ENCODE results near the gene ADISSP.
A peak's percentile ranks its signal among the peaks of the same experiment; 100 is the strongest.

ADISSP gene

GRCh38 chr20:3781153-3781910 lies 13.8 kb upstream of the ADISSP start, which contains the start of gene SPEF1:
Gene SPEF1, minus strand, starts transcription at chr20:3781448. Its CDS starts 161 bp downstream, at chr20:3781287.
- peak; percentile 97 for DNase-seq (ENCODE audit: low read depth, low spot score)

- peak; percentile 34 for DNase-seq (ENCODE audit: low read depth, low spot score)
These were observed 11.4 kb upstream of the ADISSP start for GRCh38 chr20:3778976-3779375.

GRCh38 chr20:3777716-3778629 lies 10.4 kb upstream of the ADISSP start:
- DNase-seq (ENCODE audit: low read depth, low spot score) = peak; percentile 82

- no peak for DNase-seq (ENCODE audit: low read depth, low spot score)
These were observed 9.8 kb upstream of the ADISSP start for GRCh38 chr20:3777381-3777715.

- DNase-seq (ENCODE audit: low read depth, low spot score) = no peak
These were observed 8.0 kb upstream of the ADISSP start for GRCh38 chr20:3775457-3776108.

- DNase-seq (ENCODE audit: low read depth, low spot score) = no peak
These were observed 4.1 kb upstream of the ADISSP start for GRCh38 chr20:3771552-3772058.

- peak; percentile 95 for DNase-seq (ENCODE audit: low read depth, low spot score)
These were observed 983 bp upstream of the ADISSP start for GRCh38 chr20:3768342-3769130.

- no peak for DNase-seq (ENCODE audit: low read depth, low spot score)
These were observed 485 bp downstream of the ADISSP start for GRCh38 chr20:3767110-3767426.

GRCh38 chr20:3766422-3767109 lies 987 bp downstream of the ADISSP start:
- DNase-seq (ENCODE audit: low read depth, low spot score) = no peak

- DNase-seq (ENCODE audit: low read depth, low spot score) = no peak
These were observed 2.2 kb downstream of the ADISSP start for GRCh38 chr20:3765171-3765882.

- no peak for DNase-seq (ENCODE audit: low read depth, low spot score)
These were observed 2.9 kb downstream of the ADISSP start for GRCh38 chr20:3764659-3765058.

- DNase-seq (ENCODE audit: low read depth, low spot score) = no peak
These were observed 3.6 kb downstream of the ADISSP start for GRCh38 chr20:3763671-3764601.

- no peak for DNase-seq (ENCODE audit: low read depth, low spot score)
These were observed 6.8 kb downstream of the ADISSP start for GRCh38 chr20:3760655-3761348.

GRCh38 chr20:3759884-3760283 lies 7.7 kb downstream of the ADISSP start:
- no peak for DNase-seq (ENCODE audit: low read depth, low spot score)

GRCh38 chr20:3759316-3759823 lies 8.2 kb downstream of the ADISSP start:
- no peak for DNase-seq (ENCODE audit: low read depth, low spot score)

GRCh38 chr20:3758566-3758965 lies 9.0 kb downstream of the ADISSP start:
- DNase-seq (ENCODE audit: low read depth, low spot score) = no peak

GRCh38 chr20:3757268-3757667 lies 10.3 kb downstream of the ADISSP start:
- no peak for DNase-seq (ENCODE audit: low read depth, low spot score)

GRCh38 chr20:3755814-3756480 lies 11.6 kb downstream of the ADISSP start:
- DNase-seq (ENCODE audit: low read depth, low spot score) = no peak

Data from ELF-1 (cell line).